BLaER1 (cell line): ENCODE data around the gene TMEM176A.

ENCODE experiments used
- H3K27ac ChIP-seq: shearing (Covaris generic); formaldehyde crosslinking; 2 replicates; pipeline ENCODE4 v1.8.1; 2022
- H3K27me3 ChIP-seq: shearing (Covaris generic); formaldehyde crosslinking; 2 replicates; pipeline ENCODE4 v1.8.1; 2022
- H3K36me3 ChIP-seq: shearing (Covaris generic); formaldehyde crosslinking; 2 replicates; pipeline ENCODE4 v1.8.1; 2022
- H3K4me1 ChIP-seq: shearing (Covaris generic); formaldehyde crosslinking; 2 replicates; pipeline ENCODE4 v1.8.1; 2022
- H3K4me2 ChIP-seq: shearing (Covaris generic); formaldehyde crosslinking; 2 replicates; pipeline ENCODE4 v1.8.1; 2022
- H3K4me3 ChIP-seq: shearing (Covaris generic); formaldehyde crosslinking; 2 replicates; pipeline ENCODE4 v1.8.1; 2022
- H3K9ac ChIP-seq: shearing (Covaris generic); formaldehyde crosslinking; 2 replicates; pipeline ENCODE4 v1.8.1; 2022
- H3K9me3 ChIP-seq: shearing (Covaris generic); formaldehyde crosslinking; 2 replicates; pipeline ENCODE4 v1.8.1; 2022
- H4K20me1 ChIP-seq: shearing (Covaris generic); formaldehyde crosslinking; 2 replicates; pipeline ENCODE4 v1.8.1; 2022
- Cebpa-rat ChIP-seq: shearing (Covaris generic); IDR thresholded peaks from 2 replicates; pipeline ENCODE4 v1.8.1; 2022

Gene TMEM176A

DNA sequence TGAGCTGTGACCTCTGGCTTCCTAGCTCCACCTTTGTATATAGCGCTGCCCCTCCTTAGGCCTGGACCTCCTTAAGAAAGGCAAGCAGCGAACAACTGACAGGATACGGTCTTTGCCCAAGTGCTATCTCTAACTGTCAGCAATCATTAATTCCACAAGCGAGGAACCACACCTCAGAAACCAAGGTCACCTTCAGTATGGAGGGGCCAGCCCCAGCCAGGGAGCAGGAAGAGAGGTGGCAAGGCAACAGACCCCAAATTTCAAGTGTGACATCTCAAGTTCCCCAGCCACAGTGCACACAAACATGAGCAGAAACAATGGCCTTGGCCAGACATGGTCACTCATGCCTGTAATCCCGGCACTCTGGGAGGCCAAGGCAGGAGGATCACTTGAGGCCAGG lies 47.0 kb downstream of the TMEM176A start:
- TF ChIP-seq Cebpa-rat: no peak
- Histone ChIP-seq H3K27ac (no peak overlapping the region), H4K20me1 (no peaks in the 10 kb centered on the region), H3K4me2 (no peak overlapping the region), H3K9ac (no peak overlapping the region), H3K4me3 (no peak overlapping the region), H3K9me3 (no peaks in the 10 kb centered on the region), H3K36me3 (no peaks in the 10 kb centered on the region), H3K4me1 (peaks cover 4% of the 10 kb centered on the region; the same call in 1 of the 2 replicates), H3K27me3 (no peaks in the 10 kb centered on the region)

DNA sequence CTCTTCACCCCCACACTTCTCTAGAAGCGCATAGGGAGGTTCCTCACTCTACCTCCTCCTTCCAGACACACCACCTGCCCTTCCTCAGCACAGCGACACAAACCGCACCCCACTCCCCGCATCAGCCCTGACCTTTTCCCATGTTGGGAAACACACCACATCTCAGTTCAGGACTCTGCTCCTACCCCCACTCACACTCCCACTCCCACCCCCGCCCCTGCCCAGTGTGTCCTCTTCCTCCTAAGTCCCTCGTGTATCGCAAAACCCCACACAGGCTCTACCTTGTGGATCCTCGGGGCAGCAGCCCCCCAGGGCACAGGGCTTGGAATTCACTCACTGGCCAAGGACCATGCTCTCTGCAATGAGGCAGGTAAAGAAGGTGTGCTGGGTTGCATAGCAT lies 47.5 kb downstream of the TMEM176A start:
- Histone ChIP-seq H4K20me1 (no peaks in the 10 kb centered on the region), H3K36me3 (no peaks in the 10 kb centered on the region), H3K9me3 (no peaks in the 10 kb centered on the region), H3K27me3 (no peaks in the 10 kb centered on the region), H3K4me1 (peaks cover 7% of the 10 kb centered on the region; the same call in 1 of the 2 replicates), H3K27ac (no peak overlapping the region), H3K9ac (no peak overlapping the region), H3K4me3 (no peak overlapping the region), H3K4me2 (no peak overlapping the region)
- TF ChIP-seq Cebpa-rat: no peak

GRCh38 chr7:150848561-150849115 lies 48.1 kb downstream of the TMEM176A start:
- no peak for TF ChIP-seq Cebpa-rat
- Histone ChIP-seq H3K4me2 (no peak overlapping the region), H4K20me1 (no peaks in the 10 kb centered on the region), H3K9me3 (no peaks in the 10 kb centered on the region), H3K4me1 (peaks cover 7% of the 10 kb centered on the region; the same call in 1 of the 2 replicates), H3K4me3 (no peak overlapping the region), H3K36me3 (no peaks in the 10 kb centered on the region), H3K9ac (no peak overlapping the region), H3K27ac (no peak overlapping the region), H3K27me3 (no peaks in the 10 kb centered on the region)

- no peak overlapping the region for H3K27ac ChIP-seq
- no peaks in the 10 kb centered on the region for H3K9me3 ChIP-seq
- no peak overlapping the region for H3K4me2 ChIP-seq
- peaks cover 7% of the 10 kb centered on the region; the same call in 1 of the 2 replicates for H3K4me1 ChIP-seq
- no peak overlapping the region for H3K4me3 ChIP-seq
- H3K36me3 ChIP-seq: no peaks in the 10 kb centered on the region
- no peak for TF ChIP-seq Cebpa-rat
- H3K9ac ChIP-seq: no peak overlapping the region
- no peaks in the 10 kb centered on the region for H3K27me3 ChIP-seq
- H4K20me1 ChIP-seq: no peaks in the 10 kb centered on the region
These were observed 48.7 kb downstream of the TMEM176A start for GRCh38 chr7:150849204-150849775.

GRCh38 chr7:150850273-150850672 lies 49.7 kb downstream of the TMEM176A start:
- Histone ChIP-seq H3K36me3 (no peaks in the 10 kb centered on the region), H3K9ac (no peak overlapping the region), H3K4me1 (peaks cover 7% of the 10 kb centered on the region; the same call in 1 of the 2 replicates), H4K20me1 (no peaks in the 10 kb centered on the region), H3K27me3 (no peaks in the 10 kb centered on the region), H3K9me3 (no peaks in the 10 kb centered on the region), H3K27ac (no peak overlapping the region), H3K4me2 (no peak overlapping the region), H3K4me3 (no peak overlapping the region)
- no peak for TF ChIP-seq Cebpa-rat

DNA sequence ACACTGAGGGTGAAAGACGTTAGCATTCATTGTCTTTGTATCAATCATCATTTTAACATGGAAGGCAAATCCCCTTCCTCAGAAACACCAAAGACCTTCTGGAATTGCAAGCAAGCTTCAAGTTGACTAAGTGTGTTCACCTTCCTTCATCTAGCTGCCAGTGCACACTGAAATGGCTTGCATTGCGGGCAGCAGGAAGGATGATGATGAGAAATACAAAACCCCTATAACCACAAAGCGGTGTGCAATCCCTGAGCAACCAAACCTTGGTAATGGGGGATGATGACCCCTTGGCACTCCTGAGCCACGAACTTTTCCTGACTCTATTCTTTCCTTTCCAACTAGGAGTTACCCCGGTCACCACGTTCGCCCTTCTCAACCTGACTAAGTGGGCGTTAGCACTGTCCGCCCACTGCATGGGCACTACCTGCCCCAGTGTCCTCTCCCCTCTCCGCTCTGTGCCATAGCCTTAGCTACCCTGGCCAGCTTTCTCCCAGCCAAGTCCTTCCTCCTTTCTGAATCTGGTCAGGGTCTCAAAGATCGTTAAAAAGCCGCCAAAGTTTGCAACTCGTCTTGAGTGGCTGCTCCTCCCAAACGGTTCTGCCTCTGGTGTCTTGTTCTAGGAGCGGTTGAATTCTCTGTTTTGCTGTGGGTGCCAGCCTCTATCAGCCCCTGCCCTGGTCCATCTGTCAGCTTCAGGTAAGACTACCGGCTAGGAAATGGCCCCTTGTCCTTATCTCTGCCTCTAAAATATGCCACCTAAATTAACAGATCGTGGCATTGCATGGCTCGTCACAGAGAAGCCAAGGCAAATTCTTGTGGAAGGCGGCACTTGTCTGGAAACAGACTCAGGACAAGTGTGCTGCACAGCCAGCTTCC lies 51.2 kb downstream of the TMEM176A start:
- no peak overlapping the region for H3K9ac ChIP-seq
- no peaks in the 10 kb centered on the region for H3K9me3 ChIP-seq
- no peaks in the 10 kb centered on the region for H4K20me1 ChIP-seq
- no peak for TF ChIP-seq Cebpa-rat
- no peak overlapping the region for H3K27ac ChIP-seq
- H3K4me1 ChIP-seq: peaks cover 7% of the 10 kb centered on the region; the same call in 1 of the 2 replicates
- H3K36me3 ChIP-seq: no peaks in the 10 kb centered on the region
- H3K4me2 ChIP-seq: no peak overlapping the region; the same call in 1 of the 2 replicates
- no peak overlapping the region for H3K4me3 ChIP-seq
- no peaks in the 10 kb centered on the region for H3K27me3 ChIP-seq

GRCh38 chr7:150852371-150852905 lies 51.9 kb downstream of the TMEM176A start, which contains the start of gene AOC1:
AOC1 (plus strand) TSS chr7:150852517; CDS start chr7:150856471, 3,954 bp downstream.
- peak within 1 kb of the TSS; percentile 17 for H3K4me2 ChIP-seq
- no peak for TF ChIP-seq Cebpa-rat
- no peaks in the 10 kb centered on the region for H3K9me3 ChIP-seq
- no peaks in the 10 kb centered on the region for H3K36me3 ChIP-seq
- H3K27ac ChIP-seq: no peak within 1 kb of the TSS
- H4K20me1 ChIP-seq: no peaks in the 10 kb centered on the region
- no peaks in the 10 kb centered on the region for H3K27me3 ChIP-seq
- 0 out of 2 replicates have a peak within 1 kb of the TSS, but pooled peaks have one; percentile 19 for H3K9ac ChIP-seq
- H3K4me3 ChIP-seq: no peak within 1 kb of the TSS
- H3K4me1 ChIP-seq: peaks cover 7% of the 10 kb centered on the region; the same call in 1 of the 2 replicates

- no peak for TF ChIP-seq Cebpa-rat
- Histone ChIP-seq H3K4me1 (peaks cover 7% of the 10 kb centered on the region; the same call in 1 of the 2 replicates), H3K27ac (no peak overlapping the region), H3K9me3 (no peaks in the 10 kb centered on the region), H3K27me3 (no peaks in the 10 kb centered on the region), H3K4me2 (no peak overlapping the region), H3K36me3 (no peaks in the 10 kb centered on the region), H4K20me1 (no peaks in the 10 kb centered on the region), H3K4me3 (no peak overlapping the region), H3K9ac (no peak overlapping the region)
These were observed 53.8 kb downstream of the TMEM176A start for GRCh38 chr7:150854066-150855000.
